Measurements from ENCODE around the gene TRAK2. TPM values are rescaled to one million over a fixed set of nuclear protein-coding genes. Genes with fewer than 3 reads are reported as not detected.
"Not testable (repeated sequence)": the region's sequence is repeated elsewhere in the genome, so short reads cannot be mapped to it uniquely, and the experiment has no call there.

Gene TRAK2
- 38.9 and 40.1 TPM in 2 replicates for total RNA-seq

GRCh38 chr2:201451292-201452057, at the start of gene TRAK2, which contains the start of gene STRADB:
Gene TRAK2 (minus strand): TSS chr2:201451458. CDS start chr2:201420507, 30,951 bp downstream.
Gene STRADB (plus strand): TSS chr2:201451740. CDS start chr2:201454841, 3,101 bp downstream.
- intact Hi-C loops (cut with micrococcal nuclease), result loop anchor here (1.0 to 2.0 kb wide), 13 partner anchors 19 to 925 kb away; partner anchors contain the start of genes CASP10, FZD7, NIF3L1 and NOP58

GRCh38 chr2:201500534-201500933, 49.3 kb upstream of the TRAK2 start:
- intact Hi-C loops (cut with micrococcal nuclease), result no loop called here

- intact Hi-C loops (cut with micrococcal nuclease), result no loop called here
Observed at GRCh38 chr2:201496785-201497184, 45.5 kb upstream of the TRAK2 start.

- intact Hi-C loops (cut with micrococcal nuclease), result no loop called here
Observed at GRCh38 chr2:201490291-201490690, 39.0 kb upstream of the TRAK2 start.

- intact Hi-C loops (cut with micrococcal nuclease), result no loop called here
Observed at GRCh38 chr2:201484805-201485204, 33.5 kb upstream of the TRAK2 start.

- intact Hi-C loops (cut with micrococcal nuclease), result not testable (repeated sequence)
Observed at GRCh38 chr2:201483758-201484157, 32.5 kb upstream of the TRAK2 start.

- intact Hi-C loops (cut with micrococcal nuclease), result no loop called here
Observed at GRCh38 chr2:201483342-201483741, 32.1 kb upstream of the TRAK2 start.

GRCh38 chr2:201482543-201482942, 31.3 kb upstream of the TRAK2 start:
- intact Hi-C loops (cut with micrococcal nuclease), result no loop called here

- intact Hi-C loops (cut with micrococcal nuclease), result no loop called here
Observed at GRCh38 chr2:201472411-201472810, 21.2 kb upstream of the TRAK2 start.

GRCh38 chr2:201471732-201472393, 20.6 kb upstream of the TRAK2 start:
- intact Hi-C loops (cut with micrococcal nuclease), result no loop called here

- intact Hi-C loops (cut with micrococcal nuclease), result no loop called here
Observed at GRCh38 chr2:201470821-201471731, 19.8 kb upstream of the TRAK2 start.

GRCh38 chr2:201467666-201468065, 16.4 kb upstream of the TRAK2 start:
- intact Hi-C loops (cut with micrococcal nuclease), result no loop called here

GRCh38 chr2:201466050-201466675, 14.9 kb upstream of the TRAK2 start:
- intact Hi-C loops (cut with micrococcal nuclease), result no loop called here

GRCh38 chr2:201465524-201465971, 14.3 kb upstream of the TRAK2 start:
- intact Hi-C loops (cut with micrococcal nuclease), result no loop called here

GRCh38 chr2:201464547-201464946, 13.3 kb upstream of the TRAK2 start:
- intact Hi-C loops (cut with micrococcal nuclease), result no loop called here

- intact Hi-C loops (cut with micrococcal nuclease), result no loop called here
Observed at GRCh38 chr2:201460532-201460931, 9.3 kb upstream of the TRAK2 start.

GRCh38 chr2:201458381-201458780, 7.1 kb upstream of the TRAK2 start:
- intact Hi-C loops (cut with micrococcal nuclease), result no loop called here

- intact Hi-C loops (cut with micrococcal nuclease), result no loop called here
Observed at GRCh38 chr2:201452922-201453643, 1.8 kb upstream of the TRAK2 start.

- intact Hi-C loops (cut with micrococcal nuclease), result no loop called here
Observed at GRCh38 chr2:201452058-201452921, 1.0 kb upstream of the TRAK2 start.
